IPS-NIHi7 (cell line): ENCODE results near the gene ZDHHC14.
A peak's percentile ranks its signal among the peaks of the same experiment; 100 is the strongest.

ENCODE experiments used
- DNase-seq: peaks from one replicate; pipeline ENCODE4 v3.0.0; 2012; ENCODE audit warnings: mixed read lengths; ENCODE audit errors: extremely low spot score

ZDHHC14 gene

GRCh38 chr6:157665180-157665579 lies 284.2 kb downstream of the ZDHHC14 start:
- no peak for DNase-seq

- no peak for DNase-seq
These were observed 285.7 kb downstream of the ZDHHC14 start for GRCh38 chr6:157666729-157667128.

- DNase-seq: peak; percentile 84
These were observed 286.4 kb downstream of the ZDHHC14 start for GRCh38 chr6:157667211-157668008.

- no peak for DNase-seq
These were observed 287.0 kb downstream of the ZDHHC14 start for GRCh38 chr6:157668009-157668401.

- no peak for DNase-seq
These were observed 287.7 kb downstream of the ZDHHC14 start for GRCh38 chr6:157668713-157669112.

GRCh38 chr6:157669323-157669722 lies 288.3 kb downstream of the ZDHHC14 start:
- no peak for DNase-seq

- peak; percentile 84 for DNase-seq
These were observed 288.8 kb downstream of the ZDHHC14 start for GRCh38 chr6:157669747-157670216.

- no peak for DNase-seq
These were observed 289.6 kb downstream of the ZDHHC14 start for GRCh38 chr6:157670466-157671186.

- no peak for DNase-seq
These were observed 291.9 kb downstream of the ZDHHC14 start for GRCh38 chr6:157672726-157673412.

- DNase-seq: no peak
These were observed 292.6 kb downstream of the ZDHHC14 start for GRCh38 chr6:157673596-157673995.

GRCh38 chr6:157674061-157674460 lies 293.1 kb downstream of the ZDHHC14 start:
- no peak for DNase-seq

GRCh38 chr6:157675831-157676230 lies 294.8 kb downstream of the ZDHHC14 start:
- no peak for DNase-seq

GRCh38 chr6:157676241-157676640 lies 295.3 kb downstream of the ZDHHC14 start:
- no peak for DNase-seq

- DNase-seq: no peak
These were observed 296.2 kb downstream of the ZDHHC14 start for GRCh38 chr6:157677235-157677634.

- DNase-seq: no peak
These were observed 298.9 kb downstream of the ZDHHC14 start for GRCh38 chr6:157679605-157680580.

- no peak for DNase-seq
These were observed 300.2 kb downstream of the ZDHHC14 start for GRCh38 chr6:157681041-157681650.

GRCh38 chr6:157682856-157683481 lies 302.0 kb downstream of the ZDHHC14 start:
- DNase-seq: no peak

GRCh38 chr6:157683707-157684106 lies 302.7 kb downstream of the ZDHHC14 start:
- DNase-seq: no peak

- no peak for DNase-seq
These were observed 303.8 kb downstream of the ZDHHC14 start for GRCh38 chr6:157684620-157685299.
